GM12878 (cell line): ENCODE results near the gene CALB2.

Experiments used
- EP300 ChIP-seq, 2 experiments: fragments of 150-350 bp in 1 of 2; IDR thresholded peaks; 2 replicates each; pipeline ENCODE4 v1.6.1; 2011 to 2012; ENCODE audit warnings: low read depth in 2 of 2, low read length in 2 of 2, borderline replicate concordance in 1 of 2, improper control_type of control experiment in 1 of 2, inconsistent platforms in 1 of 2; ENCODE audit not compliant: control insufficient read depth in 1 of 2
- NR2C2 ChIP-seq: IDR thresholded peaks from 2 replicates; pipeline ENCODE4 v1.6.1; 2011; ENCODE audit warnings: borderline replicate concordance, low read depth; ENCODE audit not compliant: control insufficient read depth, insufficient read length
- POLR2AphosphoS5 ChIP-seq: IDR thresholded peaks from 2 replicates; pipeline ENCODE4 v1.6.1; 2011; ENCODE audit warnings: mild to moderate bottlenecking, low read length, inconsistent platforms
- TCF3 ChIP-seq: IDR thresholded peaks from 2 replicates; pipeline ENCODE4 v1.6.1; 2012; ENCODE audit warnings: low read depth, mild to moderate bottlenecking, low read length, borderline replicate concordance; ENCODE audit not compliant: insufficient read depth

DNA sequence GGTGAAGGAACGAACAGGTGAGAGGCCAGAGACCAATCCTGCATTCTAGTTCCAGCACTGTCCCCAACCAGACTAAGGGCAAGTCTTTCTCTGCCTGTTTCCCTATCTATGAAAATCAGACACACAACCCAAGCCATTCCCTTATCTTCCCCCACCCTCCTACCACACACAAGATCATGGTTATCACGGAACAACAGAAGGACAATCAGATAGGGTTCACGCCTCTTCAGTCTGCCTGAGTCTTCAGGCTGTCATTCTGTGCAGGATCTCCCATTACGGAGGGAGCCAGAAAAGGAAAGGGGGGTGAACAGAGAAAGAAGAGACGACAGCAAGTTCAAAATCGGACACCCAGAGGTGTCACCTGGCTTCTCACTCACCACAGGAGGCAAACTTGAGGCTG, 72.2 kb downstream of the CALB2 start:
- TF ChIP-seq TCF3 = no peak
- no peak for TF ChIP-seq NR2C2
- TF ChIP-seq EP300 (IDR thresholded peaks at IDR 0.05; ENCODE audit: borderline replicate concordance in 1 of 2, control insufficient read depth in 1 of 2, low read depth in 2 of 2, low read length in 2 of 2) = no peak
- no peak for TF ChIP-seq POLR2AphosphoS5
